GM23338 (cell line): ENCODE data around the gene PCLAF. TPM values are rescaled to one million over a fixed set of nuclear protein-coding genes. Genes with fewer than 3 reads are reported as not detected.

ENCODE experiments used
- ATAC-seq: fragments of 200-7000 bp; cut with Tn5 transposase; 3 replicates; pipeline ENCODE4 v1.9.1; 2020
- DNase-seq: peaks from one replicate; pipeline ENCODE4 v3.0.0-alpha.2; 2015; ENCODE audit warnings: low spot score
- H2AFZ ChIP-seq: fragments of 200-600 bp; sonication (generic); 2 replicates; pipeline ENCODE4 v1.8.0; 2016; ENCODE audit warnings: antibody characterized with exemption, mild to moderate bottlenecking, moderate library complexity
- H3F3A ChIP-seq: fragments of 200-600 bp; sonication (generic); replicated peaks from 2 replicates; pipeline ENCODE4 v1.8.0; 2017; ENCODE audit warnings: antibody characterized with exemption, mixed run types, low read depth
- H3K27ac ChIP-seq: fragments of 200-600 bp; sonication (generic); 2 replicates; pipeline ENCODE4 v1.6.1; 2016; ENCODE audit warnings: low read depth
- H3K27me3 ChIP-seq: fragments of 200-600 bp; sonication (generic); 2 replicates; pipeline ENCODE4 v1.8.0; 2016; ENCODE audit warnings: mild to moderate bottlenecking, mixed run types, moderate library complexity; ENCODE audit not compliant: insufficient read depth
- H3K36me3 ChIP-seq: fragments of 200-600 bp; sonication (generic); 2 replicates; pipeline ENCODE4 v1.8.0; 2016; ENCODE audit warnings: mild to moderate bottlenecking; ENCODE audit not compliant: insufficient read depth
- H3K4me1 ChIP-seq: fragments of 200-600 bp; sonication (generic); 2 replicates; pipeline ENCODE4 v1.8.0; 2016; ENCODE audit warnings: mild to moderate bottlenecking, moderate library complexity; ENCODE audit not compliant: insufficient read depth
- H3K4me2 ChIP-seq: fragments of 200-600 bp; sonication (generic); 2 replicates; pipeline ENCODE4 v1.7.1; 2017; ENCODE audit warnings: mixed run types
- H3K4me3 ChIP-seq: fragments of 200-600 bp; sonication (generic); 2 replicates; pipeline ENCODE4 v1.6.1; 2016; ENCODE audit warnings: mixed run types
- H3K79me2 ChIP-seq: fragments of 200-600 bp; sonication (generic); replicated peaks from 2 replicates; pipeline ENCODE4 v1.8.0; 2017; ENCODE audit warnings: mild to moderate bottlenecking; ENCODE audit not compliant: insufficient read depth
- H3K9me2 ChIP-seq: fragments of 200-600 bp; sonication (generic); 2 replicates; pipeline ENCODE4 v1.8.0; 2017; ENCODE audit not compliant: insufficient read depth
- H4K20me1 ChIP-seq: fragments of 200-600 bp; sonication (generic); replicated peaks from 2 replicates; pipeline ENCODE4 v1.8.0; 2017; ENCODE audit warnings: mild to moderate bottlenecking; ENCODE audit not compliant: insufficient read depth
- H3K27ac Mint-ChIP-seq: 2 replicates; pipeline ENCODE4 v1.8.0; 2020; ENCODE audit warnings: inconsistent platforms, mild to moderate bottlenecking, moderate library complexity, mixed read lengths
- H3K27me3 Mint-ChIP-seq: 3 replicates; pipeline ENCODE4 v1.8.0; 2022; ENCODE audit warnings: low read depth, mild to moderate bottlenecking, moderate library complexity, mixed read lengths, inconsistent platforms; ENCODE audit not compliant: insufficient read depth, poor library complexity
- H3K36me3 Mint-ChIP-seq: 3 replicates; pipeline ENCODE4 v1.8.0; 2021; ENCODE audit warnings: low read depth, mild to moderate bottlenecking, inconsistent platforms, moderate library complexity, mixed read lengths
- H3K4me1 Mint-ChIP-seq: 3 replicates; pipeline ENCODE4 v1.8.0; 2020; ENCODE audit warnings: mild to moderate bottlenecking, inconsistent platforms, mixed read lengths
- H3K4me3 Mint-ChIP-seq: 3 replicates; pipeline ENCODE4 v1.8.0; 2021; ENCODE audit warnings: moderate library complexity, mild to moderate bottlenecking, inconsistent platforms, mixed read lengths
- H3K9me3 Mint-ChIP-seq: 3 replicates; pipeline ENCODE4 v1.8.0; 2020; ENCODE audit warnings: moderate library complexity, mild to moderate bottlenecking, inconsistent platforms, mixed read lengths
- CREB1 ChIP-seq: fragments of 250-450 bp; sonication (Bioruptor Pico); IDR thresholded peaks from 2 replicates; pipeline ENCODE4 v1.5.0; 2020; ENCODE audit warnings: low read depth, mild to moderate bottlenecking, moderate library complexity
- CTCF ChIP-seq, 2 experiments: fragments of 200-600 bp in 1 of 2; sonication (generic) in 1 of 2; conservative IDR thresholded peaks; 2 replicates each; pipeline versions ENCODE4 v1.5.1 to v1.6.1; 2016 to 2017; ENCODE audit warnings: antibody characterized with exemption in 2 of 2, low read depth in 2 of 2, mild to moderate bottlenecking in 2 of 2, moderate library complexity in 1 of 2
- EZH2phosphoT487 ChIP-seq: fragments of 200-600 bp; sonication (generic); IDR thresholded peaks from one replicate; pipeline ENCODE4 v1.8.1; 2018; ENCODE audit warnings: antibody characterized with exemption; ENCODE audit not compliant: unreplicated experiment
- NANOG ChIP-seq: IDR thresholded peaks from 2 replicates; pipeline ENCODE4 v1.6.1; 2016; ENCODE audit warnings: antibody characterized with exemption, borderline replicate concordance
- POLR2AphosphoS5 ChIP-seq: IDR thresholded peaks from 2 replicates; pipeline ENCODE4 v1.6.1; 2016; ENCODE audit warnings: antibody characterized with exemption, low read depth
- polyA plus RNA-seq: library from polyadenylated mRNA; unstranded; fragments of >200 nt; fragmentation: Nextera tagmentation; extraction: Ambion mirVana; gene quantifications from 2 replicates; pipeline ENCODE4 v1.2.1, GENCODE V29; 2016
- total RNA-seq: library from RNA; depleted of rRNA; stranded (reverse); fragments of >200 nt; shearing (Covaris generic); gene quantifications from 2 replicates; pipeline ENCODE4 v1.2.3, GENCODE V29; 2014
- TF ChIP-seq, protein P1 (sequence below): IDR thresholded peaks from 2 replicates; pipeline ENCODE4 v1.6.1; 2016; ENCODE audit warnings: antibody characterized with exemption

PCLAF gene
- total and polyA plus RNA-seq, 2 experiments from 2014 or later = 48.9 to 206 TPM

- TF ChIP-seq, protein P1, sequence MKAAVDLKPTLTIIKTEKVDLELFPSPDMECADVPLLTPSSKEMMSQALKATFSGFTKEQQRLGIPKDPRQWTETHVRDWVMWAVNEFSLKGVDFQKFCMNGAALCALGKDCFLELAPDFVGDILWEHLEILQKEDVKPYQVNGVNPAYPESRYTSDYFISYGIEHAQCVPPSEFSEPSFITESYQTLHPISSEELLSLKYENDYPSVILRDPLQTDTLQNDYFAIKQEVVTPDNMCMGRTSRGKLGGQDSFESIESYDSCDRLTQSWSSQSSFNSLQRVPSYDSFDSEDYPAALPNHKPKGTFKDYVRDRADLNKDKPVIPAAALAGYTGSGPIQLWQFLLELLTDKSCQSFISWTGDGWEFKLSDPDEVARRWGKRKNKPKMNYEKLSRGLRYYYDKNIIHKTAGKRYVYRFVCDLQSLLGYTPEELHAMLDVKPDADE = no peak
- TF ChIP-seq NANOG (no peak), CREB1 (CRISPR knock-in tag) (no peak)
These were observed 24.6 kb downstream of the PCLAF start (continued) for GRCh38 chr15:64356710-64357040.

- peaks cover 2% of the 10 kb centered on the region; the same call in 2 of the 3 replicates for H3K36me3 Mint-ChIP-seq
- peak; percentile 99 for DNase-seq
- H3K79me2 ChIP-seq = peaks cover 41% of the 10 kb centered on the region
- H3K36me3 ChIP-seq = no peaks in the 10 kb centered on the region
- no peaks in the 10 kb centered on the region for H3K9me3 Mint-ChIP-seq
- H4K20me1 ChIP-seq = no peaks in the 10 kb centered on the region; the same call in 1 of the 2 replicates
- H3K4me3 ChIP-seq = peak within 1 kb of the TSS; percentile 80
- H3K27me3 Mint-ChIP-seq = peaks cover 5% of the 10 kb centered on the region
- peak within 1 kb of the TSS; percentile 95 for H3K4me2 ChIP-seq
- H3K27me3 ChIP-seq = no peaks in the 10 kb centered on the region
- peaks cover 8% of the 10 kb centered on the region for H3K4me1 ChIP-seq
- H3K9me2 ChIP-seq = no peaks in the 10 kb centered on the region
- peak within 1 kb of the TSS; percentile 82 for H3K4me3 Mint-ChIP-seq
- H3K27ac ChIP-seq = peak within 1 kb of the TSS; percentile 90
- peaks cover 7% of the 10 kb centered on the region; the same call in 1 of the 2 replicates for H3F3A ChIP-seq
- peak; percentile 97 for ATAC-seq
- TF ChIP-seq, protein P1 = 0 out of 2 replicates have a peak, but pooled peaks have one; percentile 48
- TF ChIP-seq CREB1 (CRISPR knock-in tag) (peak; percentile 60), NANOG (no peak), CTCF (conservative IDR thresholded peaks at IDR 0.05; ENCODE audit: low read depth in 2 of 2) (peak; percentile 41 to 50; a peak in 3 of 4 replicates), POLR2AphosphoS5 (peak; percentile 49), EZH2phosphoT487 (no peak)
- H3K4me1 Mint-ChIP-seq = peaks cover 10% of the 10 kb centered on the region
- peak within 1 kb of the TSS; percentile 97 for H3K27ac Mint-ChIP-seq
- peak within 1 kb of the TSS; percentile 25 for H2AFZ ChIP-seq
These were observed 25.1 kb downstream of the PCLAF start, which contains the start of gene CSNK1G1 for GRCh38 chr15:64355944-64356709. Gene CSNK1G1, minus strand, starts transcription at chr15:64356173. Its CDS starts 55,674 bp downstream, at chr15:64300499.
